BLaER1 treated with 17β-estradiol and CSF1 and Interleukin-3, amounts not matched to agents 10 nM and 100 nM (cell line): Measurements from ENCODE around the gene LAMA2.
A peak's percentile ranks its signal among the peaks of the same experiment; 100 is the strongest.
"Not testable (repeated sequence)": the region's sequence is repeated elsewhere in the genome, so short reads cannot be mapped to it uniquely, and the experiment has no call there.

Experiments used
- H3K27ac ChIP-seq, 11 experiments: shearing (Covaris generic); formaldehyde crosslinking; 2 replicates each; pipeline ENCODE4 v1.8.1; 2022
- H3K27me3 ChIP-seq, 11 experiments: shearing (Covaris generic); formaldehyde crosslinking; 2 replicates each; pipeline ENCODE4 v1.8.1; 2022
- H3K36me3 ChIP-seq, 11 experiments: shearing (Covaris generic); formaldehyde crosslinking; 2 replicates each; pipeline ENCODE4 v1.8.1; 2022
- H3K4me1 ChIP-seq, 10 experiments: shearing (Covaris generic); formaldehyde crosslinking; 2 replicates each; pipeline ENCODE4 v1.8.1; 2022
- H3K4me2 ChIP-seq, 11 experiments: shearing (Covaris generic); formaldehyde crosslinking; 2 replicates each; pipeline ENCODE4 v1.8.1; 2022
- H3K4me3 ChIP-seq, 10 experiments: shearing (Covaris generic); formaldehyde crosslinking; 2 replicates each; pipeline ENCODE4 v1.8.1; 2022
- H3K9ac ChIP-seq, 11 experiments: shearing (Covaris generic); formaldehyde crosslinking; 2 replicates each; pipeline ENCODE4 v1.8.1; 2022
- H3K9me3 ChIP-seq, 11 experiments: shearing (Covaris generic); formaldehyde crosslinking; replicated peaks in 1 of 11; 2 replicates each; pipeline ENCODE4 v1.8.1; 2022
- H4K20me1 ChIP-seq, 11 experiments: shearing (Covaris generic); formaldehyde crosslinking; 2 replicates each; pipeline ENCODE4 v1.8.1; 2022
- Cebpa-rat ChIP-seq, 11 experiments: shearing (Covaris generic); IDR thresholded peaks; 2 replicates each; pipeline ENCODE4 v1.8.1; 2022

Gene LAMA2

GRCh38 chr6:129084406-129084805, 201.5 kb downstream of the LAMA2 start:
- Histone ChIP-seq H4K20me1 (no peaks in the 10 kb centered on the region), H3K36me3 (no peaks in the 10 kb centered on the region)
- TF ChIP-seq Cebpa-rat (IDR thresholded peaks at IDR 0.05), result no peak

GRCh38 chr6:129088481-129088880, 205.5 kb downstream of the LAMA2 start:
- H3K4me1 ChIP-seq, H3K4me3 ChIP-seq, H3K4me2 ChIP-seq, H3K9ac ChIP-seq, H3K27ac ChIP-seq, H3K27me3 ChIP-seq, H3K36me3 ChIP-seq, H4K20me1 ChIP-seq: not testable (repeated sequence)
- H3K9me3 ChIP-seq, result peaks cover 0 to 13% (median 9%) of the 10 kb centered on the region in 11 experiments; a peak in 15 of 22 replicates

More at GRCh38 chr6:129084406-129084805, 201.5 kb downstream of the LAMA2 start:
- Histone ChIP-seq H3K9me3 (peaks cover 0 to 12% (median 9%) of the 10 kb centered on the region in 11 experiments; a peak in 15 of 22 replicates), H3K4me3 (no peak overlapping the region), H3K9ac (no peak overlapping the region), H3K4me1 (no peaks in the 10 kb centered on the region), H3K27ac (no peak overlapping the region), H3K4me2 (no peak overlapping the region), H3K27me3 (no peaks in the 10 kb centered on the region)

- Histone ChIP-seq H3K27ac (no peak overlapping the region), H3K36me3 (no peaks in the 10 kb centered on the region), H3K9ac (no peak overlapping the region), H3K27me3 (no peaks in the 10 kb centered on the region), H4K20me1 (no peaks in the 10 kb centered on the region), H3K4me1 (no peaks in the 10 kb centered on the region), H3K9me3 (peaks cover 0 to 13% (median 9%) of the 10 kb centered on the region in 11 experiments; a peak in 15 of 22 replicates), H3K4me2 (no peak overlapping the region), H3K4me3 (no peak overlapping the region)
- TF ChIP-seq Cebpa-rat (IDR thresholded peaks at IDR 0.05), result no peak
These were observed 206.4 kb downstream of the LAMA2 start for GRCh38 chr6:129089357-129089756.

GRCh38 chr6:129094147-129094546, 211.2 kb downstream of the LAMA2 start:
- H3K4me1 ChIP-seq, result no peaks in the 10 kb centered on the region
- no peak overlapping the region for H3K27ac ChIP-seq
- H4K20me1 ChIP-seq, result no peaks in the 10 kb centered on the region
- no peak for TF ChIP-seq Cebpa-rat (IDR thresholded peaks at IDR 0.05)
- H3K9me3 ChIP-seq, result peaks cover 0 to 4% (median 0%) of the 10 kb centered on the region in 11 experiments; a peak in 6 of 22 replicates
- no peak overlapping the region for H3K4me3 ChIP-seq
- no peaks in the 10 kb centered on the region for H3K27me3 ChIP-seq
- no peaks in the 10 kb centered on the region for H3K36me3 ChIP-seq
- no peak overlapping the region for H3K4me2 ChIP-seq
- no peak overlapping the region for H3K9ac ChIP-seq

GRCh38 chr6:129096651-129097290, 213.8 kb downstream of the LAMA2 start:
- Histone ChIP-seq H3K9me3 (no peaks in the 10 kb centered on the region), H3K4me3 (no peak overlapping the region), H3K27ac (no peak overlapping the region), H3K36me3 (no peaks in the 10 kb centered on the region), H3K9ac (no peak overlapping the region), H4K20me1 (no peaks in the 10 kb centered on the region), H3K27me3 (no peaks in the 10 kb centered on the region), H3K4me2 (no peak overlapping the region), H3K4me1 (peaks cover 0 to 12% (median 0%) of the 10 kb centered on the region in 10 experiments; a peak in 4 of 20 replicates)
- TF ChIP-seq Cebpa-rat (IDR thresholded peaks at IDR 0.05), result no peak

- H3K36me3 ChIP-seq, result no peaks in the 10 kb centered on the region
- no peaks in the 10 kb centered on the region for H4K20me1 ChIP-seq
- H3K9ac ChIP-seq, result no peak overlapping the region
- H3K27me3 ChIP-seq, result no peaks in the 10 kb centered on the region
- no peak overlapping the region for H3K4me3 ChIP-seq
- H3K4me1 ChIP-seq, result peaks cover 0 to 12% (median 0%) of the 10 kb centered on the region in 10 experiments; a peak in 4 of 20 replicates
- no peaks in the 10 kb centered on the region for H3K9me3 ChIP-seq
- H3K4me2 ChIP-seq, result no peak overlapping the region
- TF ChIP-seq Cebpa-rat (IDR thresholded peaks at IDR 0.05), result no peak
- H3K27ac ChIP-seq, result no peak overlapping the region
These were observed 215.2 kb downstream of the LAMA2 start for GRCh38 chr6:129098061-129098553.

- H3K36me3 ChIP-seq, result no peaks in the 10 kb centered on the region
These were observed 216.8 kb downstream of the LAMA2 start for GRCh38 chr6:129099696-129100095.

GRCh38 chr6:129100164-129100563, 217.2 kb downstream of the LAMA2 start:
- H3K27ac ChIP-seq, result peak overlapping the region in 1 of 11 experiments; percentile 33; a peak in 2 of 22 replicates

More at GRCh38 chr6:129099696-129100095, 216.8 kb downstream of the LAMA2 start:
- H3K9me3 ChIP-seq, result no peaks in the 10 kb centered on the region
- TF ChIP-seq Cebpa-rat (IDR thresholded peaks at IDR 0.05), result no peak
- peak overlapping the region in 1 of 11 experiments; percentile 33; a peak in 2 of 22 replicates for H3K27ac ChIP-seq
- no peaks in the 10 kb centered on the region for H3K27me3 ChIP-seq
- H4K20me1 ChIP-seq, result no peaks in the 10 kb centered on the region
- H3K9ac ChIP-seq, result no peak overlapping the region
- peaks cover 0 to 12% (median 0%) of the 10 kb centered on the region in 10 experiments; a peak in 4 of 20 replicates for H3K4me1 ChIP-seq
- H3K4me3 ChIP-seq, result no peak overlapping the region
- H3K4me2 ChIP-seq, result peak overlapping the region in 2 of 11 experiments; percentile 30; a peak in 2 of 22 replicates

GRCh38 chr6:129102741-129103140, 219.8 kb downstream of the LAMA2 start:
- Histone ChIP-seq H3K27me3 (no peaks in the 10 kb centered on the region), H3K4me2 (no peak overlapping the region), H4K20me1 (no peaks in the 10 kb centered on the region), H3K9ac (no peak overlapping the region), H3K36me3 (no peaks in the 10 kb centered on the region), H3K4me3 (no peak overlapping the region), H3K9me3 (no peaks in the 10 kb centered on the region), H3K4me1 (peaks cover 0 to 27% (median 0%) of the 10 kb centered on the region in 10 experiments; a peak in 5 of 20 replicates), H3K27ac (no peak overlapping the region)
- TF ChIP-seq Cebpa-rat (IDR thresholded peaks at IDR 0.05), result no peak

More at GRCh38 chr6:129100164-129100563, 217.2 kb downstream of the LAMA2 start:
- Histone ChIP-seq H3K4me2 (peak overlapping the region in 2 of 11 experiments; percentile 30; a peak in 2 of 22 replicates), H3K27me3 (no peaks in the 10 kb centered on the region), H3K9ac (no peak overlapping the region), H3K4me3 (no peak overlapping the region), H3K36me3 (no peaks in the 10 kb centered on the region), H3K9me3 (no peaks in the 10 kb centered on the region), H4K20me1 (no peaks in the 10 kb centered on the region), H3K4me1 (peaks cover 0 to 14% (median 0%) of the 10 kb centered on the region in 10 experiments; a peak in 4 of 20 replicates)
- TF ChIP-seq Cebpa-rat (IDR thresholded peaks at IDR 0.05), result no peak
